ENCODE results near the gene SMIM27.

The SMIM27 gene

DNA sequence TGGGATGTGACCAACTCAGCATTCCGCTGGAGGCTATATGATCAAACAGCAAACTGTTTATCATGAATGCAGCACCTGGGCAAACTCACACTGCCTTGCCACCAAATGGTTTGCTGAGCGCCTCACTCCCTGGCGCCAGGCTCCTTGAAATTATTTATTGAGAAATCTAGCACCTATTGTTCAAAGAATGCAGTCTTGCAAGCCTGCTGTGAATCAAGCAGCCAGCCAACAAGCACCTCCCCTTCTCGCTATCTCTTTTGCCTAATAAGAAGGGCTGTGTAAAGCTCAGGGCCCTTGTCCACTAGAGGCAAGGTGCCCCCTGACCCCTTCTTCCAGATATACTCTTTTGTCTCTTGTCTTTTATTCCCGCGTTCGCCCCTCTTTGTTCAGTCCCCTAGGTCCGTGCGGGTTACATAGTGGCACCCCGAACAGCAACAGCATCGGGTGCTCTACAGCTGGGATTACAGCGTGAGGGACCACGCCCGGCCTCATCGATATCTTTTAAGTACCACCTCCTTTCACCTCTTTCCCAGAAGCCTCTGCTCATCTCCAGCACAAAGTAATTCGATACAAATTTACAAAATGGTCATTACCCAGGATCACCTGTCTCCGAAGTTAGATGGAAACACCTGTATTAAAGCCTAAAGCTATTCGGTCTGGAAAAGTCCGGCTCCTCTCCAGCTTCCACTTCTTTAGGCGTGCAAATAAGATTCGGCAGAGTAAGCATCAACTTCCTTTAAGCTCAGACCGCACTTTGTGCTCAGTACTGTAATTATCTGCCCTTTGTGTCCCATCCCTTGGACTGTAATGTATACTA lies 27.0 kb upstream of the SMIM27 start:
- Histone ChIP-seq H3K36me3 (ENCODE audit: insufficient read depth, low read length) (peaks cover 8% of the 10 kb centered on the region; the same call in 1 of the 2 replicates), H4K20me1 (ENCODE audit: insufficient read depth, low read length) (no peaks in the 10 kb centered on the region), H3K9me3 (ENCODE audit: insufficient read depth, low read length, severe bottlenecking) (peaks cover 4% of the 10 kb centered on the region), H3K79me2 (ENCODE audit: insufficient read depth, low read length) (peaks cover 35% of the 10 kb centered on the region), H2AFZ (ENCODE audit: low read depth, low read length) (peak overlapping the region; percentile 93), H3K4me1 (ENCODE audit: insufficient read depth, low read length) (peaks cover 31% of the 10 kb centered on the region), H3K27me3 (ENCODE audit: insufficient read depth, low read length, poor library complexity) (no peaks in the 10 kb centered on the region), H3K4me2 (ENCODE audit: insufficient read depth, low read length) (peak overlapping the region; percentile 73), H3K27ac (ENCODE audit: low read length) (peak overlapping the region; percentile 88; the same call in 1 of the 2 replicates), H3K4me3 (ENCODE audit: low read depth in 1 of 2, low read length in 2 of 2) (peak overlapping the region; percentile 50 to 96), H3K9ac (ENCODE audit: low read depth, low read length) (peak overlapping the region; percentile 74)
- DNase-seq (peak; percentile 10), ATAC-seq (ENCODE audit: insufficient read depth, low read depth) (peak; percentile 21; the same call in 2 of the 3 replicates)
- TF ChIP-seq EZH2 (IDR thresholded peaks at IDR 0.05; ENCODE audit: borderline replicate concordance, low read depth, low read length, severe bottlenecking): no peak
- TF ChIP-seq, protein P1, sequence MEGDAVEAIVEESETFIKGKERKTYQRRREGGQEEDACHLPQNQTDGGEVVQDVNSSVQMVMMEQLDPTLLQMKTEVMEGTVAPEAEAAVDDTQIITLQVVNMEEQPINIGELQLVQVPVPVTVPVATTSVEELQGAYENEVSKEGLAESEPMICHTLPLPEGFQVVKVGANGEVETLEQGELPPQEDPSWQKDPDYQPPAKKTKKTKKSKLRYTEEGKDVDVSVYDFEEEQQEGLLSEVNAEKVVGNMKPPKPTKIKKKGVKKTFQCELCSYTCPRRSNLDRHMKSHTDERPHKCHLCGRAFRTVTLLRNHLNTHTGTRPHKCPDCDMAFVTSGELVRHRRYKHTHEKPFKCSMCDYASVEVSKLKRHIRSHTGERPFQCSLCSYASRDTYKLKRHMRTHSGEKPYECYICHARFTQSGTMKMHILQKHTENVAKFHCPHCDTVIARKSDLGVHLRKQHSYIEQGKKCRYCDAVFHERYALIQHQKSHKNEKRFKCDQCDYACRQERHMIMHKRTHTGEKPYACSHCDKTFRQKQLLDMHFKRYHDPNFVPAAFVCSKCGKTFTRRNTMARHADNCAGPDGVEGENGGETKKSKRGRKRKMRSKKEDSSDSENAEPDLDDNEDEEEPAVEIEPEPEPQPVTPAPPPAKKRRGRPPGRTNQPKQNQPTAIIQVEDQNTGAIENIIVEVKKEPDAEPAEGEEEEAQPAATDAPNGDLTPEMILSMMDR (IDR thresholded peaks at IDR 0.05; ENCODE audit: borderline replicate concordance, extremely low read depth, low read length, poor library complexity, severe bottlenecking): no peak

DNA sequence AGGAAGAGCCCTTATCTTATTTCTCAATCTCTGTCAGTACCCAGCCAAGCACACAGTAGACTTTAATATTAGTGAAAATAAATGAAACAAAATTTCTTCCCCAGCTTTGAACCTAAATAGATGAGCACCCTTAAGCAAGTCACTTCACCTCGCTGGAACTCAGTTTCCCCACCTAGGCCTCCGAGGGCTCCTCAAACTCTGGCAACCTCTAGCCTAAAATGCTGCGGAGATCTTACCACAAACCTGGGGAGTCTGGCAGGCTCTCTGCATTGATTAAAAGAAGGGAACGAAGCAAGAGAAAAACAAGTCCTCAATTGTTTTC lies 26.5 kb upstream of the SMIM27 start:
- H3K4me3 ChIP-seq (ENCODE audit: low read depth in 1 of 2, low read length in 2 of 2): peak overlapping the region; percentile 50 to 96
- peaks cover 4% of the 10 kb centered on the region for H3K9me3 ChIP-seq (ENCODE audit: insufficient read depth, low read length, severe bottlenecking)
- H3K4me2 ChIP-seq (ENCODE audit: insufficient read depth, low read length): peak overlapping the region; percentile 73
- no peak for TF ChIP-seq EZH2 (IDR thresholded peaks at IDR 0.05; ENCODE audit: borderline replicate concordance, low read depth, low read length, severe bottlenecking)
- TF ChIP-seq, protein P1 (IDR thresholded peaks at IDR 0.05; ENCODE audit: borderline replicate concordance, extremely low read depth, low read length, poor library complexity, severe bottlenecking): no peak
- peak overlapping the region; percentile 74 for H3K9ac ChIP-seq (ENCODE audit: low read depth, low read length)
- peak overlapping the region; percentile 93 for H2AFZ ChIP-seq (ENCODE audit: low read depth, low read length)
- ATAC-seq (ENCODE audit: insufficient read depth, low read depth) (no peak; the same call in 2 of the 3 replicates), DNase-seq (no peak)
- H3K4me1 ChIP-seq (ENCODE audit: insufficient read depth, low read length): peaks cover 31% of the 10 kb centered on the region
- peaks cover 8% of the 10 kb centered on the region; the same call in 1 of the 2 replicates for H3K36me3 ChIP-seq (ENCODE audit: insufficient read depth, low read length)
- no peaks in the 10 kb centered on the region for H3K27me3 ChIP-seq (ENCODE audit: insufficient read depth, low read length, poor library complexity)
- peak overlapping the region; percentile 88 for H3K27ac ChIP-seq (ENCODE audit: low read length)
- H4K20me1 ChIP-seq (ENCODE audit: insufficient read depth, low read length): no peaks in the 10 kb centered on the region
- peaks cover 35% of the 10 kb centered on the region for H3K79me2 ChIP-seq (ENCODE audit: insufficient read depth, low read length)

DNA sequence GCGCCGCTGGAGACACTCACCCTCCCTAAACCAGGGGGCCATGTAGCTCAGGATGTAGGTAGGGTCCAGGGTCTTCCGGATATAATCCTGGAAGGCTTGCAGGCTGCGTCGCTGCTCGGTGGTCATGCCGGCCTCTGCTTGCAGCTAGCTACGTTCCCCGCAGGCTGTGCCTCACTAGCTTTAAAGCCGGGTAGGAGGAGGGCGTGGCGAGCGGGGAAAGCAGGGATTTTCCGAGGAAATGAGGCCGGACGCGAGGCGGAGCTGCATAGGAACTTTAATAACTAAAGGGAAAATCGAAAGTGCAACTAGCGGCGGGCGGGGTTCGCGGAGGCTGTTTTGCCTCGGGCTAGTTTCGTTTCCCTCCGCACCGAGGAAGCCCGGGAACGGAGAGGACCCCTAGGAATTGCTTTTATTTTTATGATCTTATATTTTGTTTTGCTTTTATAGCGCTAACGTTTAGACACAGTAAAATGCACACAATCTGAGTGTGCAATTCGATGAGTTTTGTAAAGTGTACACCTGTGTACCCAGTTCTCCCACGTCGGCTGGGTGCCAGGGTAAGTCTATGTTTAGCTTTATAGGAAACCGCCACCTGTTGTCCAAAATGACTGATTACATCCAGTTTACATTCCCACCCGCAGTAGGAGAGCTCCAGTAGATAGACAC lies 26.0 kb upstream of the SMIM27 start, which contains the start of gene RIGI:
TSS of gene RIGI (minus strand) at position 156 of the 666 bp plus-strand sequence. CDS start at position 126, 30 bp downstream.
- Histone ChIP-seq H3K4me3 (ENCODE audit: low read depth in 1 of 2, low read length in 2 of 2) (peak within 1 kb of the TSS; percentile 50 to 96), H3K9ac (ENCODE audit: low read depth, low read length) (peak within 1 kb of the TSS; percentile 74), H3K9me3 (ENCODE audit: insufficient read depth, low read length, severe bottlenecking) (peaks cover 4% of the 10 kb centered on the region), H3K79me2 (ENCODE audit: insufficient read depth, low read length) (peaks cover 35% of the 10 kb centered on the region), H3K4me2 (ENCODE audit: insufficient read depth, low read length) (peak within 1 kb of the TSS; percentile 73), H3K36me3 (ENCODE audit: insufficient read depth, low read length) (peaks cover 8% of the 10 kb centered on the region; the same call in 1 of the 2 replicates), H3K4me1 (ENCODE audit: insufficient read depth, low read length) (peaks cover 31% of the 10 kb centered on the region), H3K27ac (ENCODE audit: low read length) (peak within 1 kb of the TSS; percentile 88), H2AFZ (ENCODE audit: low read depth, low read length) (peak within 1 kb of the TSS; percentile 93), H4K20me1 (ENCODE audit: insufficient read depth, low read length) (no peaks in the 10 kb centered on the region), H3K27me3 (ENCODE audit: insufficient read depth, low read length, poor library complexity) (no peaks in the 10 kb centered on the region)
- ATAC-seq (ENCODE audit: insufficient read depth, low read depth) (peak; percentile 84), DNase-seq (peak; percentile 81)
- TF ChIP-seq, protein P1 (IDR thresholded peaks at IDR 0.05; ENCODE audit: borderline replicate concordance, extremely low read depth, low read length, poor library complexity, severe bottlenecking): peak; percentile 71
- TF ChIP-seq EZH2 (IDR thresholded peaks at IDR 0.05; ENCODE audit: borderline replicate concordance, low read depth, low read length, severe bottlenecking): no peak
